Activated T-cell treated with anti-CD3 and anti-CD28 coated beads, Interleukin-2, amount 50 U/mL, for 72 hours (primary cell): Measurements from ENCODE around the gene FCHO1. TPM values are rescaled to one million over a fixed set of nuclear protein-coding genes. Genes with fewer than 3 reads are reported as not detected.

Source experiments
- ATAC-seq, 2 donors: fragments of 150-1000 bp; cut with Tn5 transposase; replicated peaks in 1 of 2; 2 replicates each; pipeline ENCODE4 v1.10.0; 2021; ENCODE audit warnings: moderate library complexity in 2 of 2, mild to moderate bottlenecking in 1 of 2
- DNase-seq, 2 donors: peaks; one replicate each; pipeline ENCODE4 v3.0.0; 2021 to 2022; ENCODE audit warnings: mixed read lengths in 1 of 2
- H3K27ac Mint-ChIP-seq: one replicate; pipeline ENCODE4 v1.8.0; 2022; ENCODE audit warnings: mild to moderate bottlenecking, moderate library complexity, mixed read lengths
- H3K27me3 Mint-ChIP-seq: one replicate; pipeline ENCODE4 v1.8.0; 2022; ENCODE audit warnings: low read depth, mixed read lengths
- H3K36me3 Mint-ChIP-seq, 2 donors: one replicate each; pipeline ENCODE4 v1.8.0; 2022; ENCODE audit warnings: mixed read lengths in 2 of 2, mild to moderate bottlenecking in 1 of 2; ENCODE audit not compliant: insufficient read depth in 2 of 2
- H3K4me1 Mint-ChIP-seq: one replicate; pipeline ENCODE4 v1.8.0; 2022; ENCODE audit warnings: low read depth, mixed read lengths
- H3K4me3 Mint-ChIP-seq, 2 donors: one replicate each; pipeline ENCODE4 v1.8.0; 2022; ENCODE audit warnings: mild to moderate bottlenecking in 2 of 2, mixed read lengths in 2 of 2, moderate library complexity in 2 of 2
- H3K9me3 Mint-ChIP-seq, 2 donors: one replicate each; pipeline ENCODE4 v1.8.0; 2022; ENCODE audit warnings: mixed read lengths in 2 of 2
- total RNA-seq, 2 donors: library from RNA; stranded (reverse); gene quantifications; one replicate each; pipeline ENCODE4 v1.2.3, GENCODE V29; 2022

FCHO1 gene
- total RNA-seq, 2 donors from 2014 or later = 70.8 to 93.9 TPM

GRCh38 chr19:17812099-17812498 lies 60.8 kb downstream of the FCHO1 start:
- Mint-ChIP-seq H3K36me3 (no peaks in the 10 kb centered on the region), H3K27ac (no peak overlapping the region), H3K9me3 (no peaks in the 10 kb centered on the region), H3K4me1 (peaks cover 12% of the 10 kb centered on the region), H3K4me3 (no peak overlapping the region), H3K27me3 (no peaks in the 10 kb centered on the region)
- no peak for DNase-seq
- ATAC-seq = no peak

GRCh38 chr19:17817668-17818363 lies 66.5 kb downstream of the FCHO1 start:
- no peaks in the 10 kb centered on the region for H3K9me3 Mint-ChIP-seq
- no peak for DNase-seq
- H3K27ac Mint-ChIP-seq = no peak overlapping the region
- ATAC-seq = peak in 1 of 2 donors; percentile 11
- no peak overlapping the region for H3K4me3 Mint-ChIP-seq
- H3K4me1 Mint-ChIP-seq = no peaks in the 10 kb centered on the region
- no peaks in the 10 kb centered on the region for H3K36me3 Mint-ChIP-seq
- H3K27me3 Mint-ChIP-seq = no peaks in the 10 kb centered on the region

- Mint-ChIP-seq H3K27me3 (no peaks in the 10 kb centered on the region), H3K9me3 (no peaks in the 10 kb centered on the region), H3K4me3 (no peak within 1 kb of the TSS), H3K36me3 (peaks cover 0 to 9% of the 10 kb centered on the region in 2 donors), H3K4me1 (no peaks in the 10 kb centered on the region), H3K27ac (peak within 1 kb of the TSS; percentile 68)
- DNase-seq = no peak
- ATAC-seq = peak; percentile 9 to 14
These were observed 69.9 kb downstream of the FCHO1 start, which contains the start of gene INSL3 for GRCh38 chr19:17821190-17821589. Gene INSL3, minus strand, starts transcription at chr19:17821519. Its CDS starts 13 bp downstream, at chr19:17821506.

GRCh38 chr19:17824339-17824738 lies 73.1 kb downstream of the FCHO1 start:
- H3K27ac Mint-ChIP-seq = peak overlapping the region; percentile 4
- no peak overlapping the region for H3K4me3 Mint-ChIP-seq
- H3K4me1 Mint-ChIP-seq = no peaks in the 10 kb centered on the region
- ATAC-seq (no peak), DNase-seq (no peak)
- no peaks in the 10 kb centered on the region for H3K27me3 Mint-ChIP-seq
- H3K36me3 Mint-ChIP-seq = peaks cover 7 to 23% of the 10 kb centered on the region in 2 donors
- no peaks in the 10 kb centered on the region for H3K9me3 Mint-ChIP-seq

GRCh38 chr19:17826508-17827056 lies 75.3 kb downstream of the FCHO1 start:
- H3K27ac Mint-ChIP-seq = no peak overlapping the region
- peaks cover 5% of the 10 kb centered on the region for H3K4me1 Mint-ChIP-seq
- no peaks in the 10 kb centered on the region for H3K27me3 Mint-ChIP-seq
- ATAC-seq (no peak), DNase-seq (no peak)
- no peaks in the 10 kb centered on the region for H3K9me3 Mint-ChIP-seq
- no peak overlapping the region for H3K4me3 Mint-ChIP-seq
- H3K36me3 Mint-ChIP-seq = peaks cover 12 to 34% of the 10 kb centered on the region in 2 donors

GRCh38 chr19:17829855-17830566 lies 78.7 kb downstream of the FCHO1 start:
- no peak overlapping the region for H3K4me3 Mint-ChIP-seq
- no peaks in the 10 kb centered on the region for H3K27me3 Mint-ChIP-seq
- peaks cover 6% of the 10 kb centered on the region for H3K4me1 Mint-ChIP-seq
- peaks cover 22 to 45% of the 10 kb centered on the region in 2 donors for H3K36me3 Mint-ChIP-seq
- DNase-seq (no peak), ATAC-seq (no peak)
- no peak overlapping the region for H3K27ac Mint-ChIP-seq
- no peaks in the 10 kb centered on the region for H3K9me3 Mint-ChIP-seq

- Mint-ChIP-seq H3K27me3 (no peaks in the 10 kb centered on the region), H3K4me1 (peaks cover 14% of the 10 kb centered on the region), H3K36me3 (peaks cover 28 to 45% of the 10 kb centered on the region in 2 donors), H3K9me3 (no peaks in the 10 kb centered on the region), H3K4me3 (no peak overlapping the region), H3K27ac (no peak overlapping the region)
- DNase-seq (peak; percentile 65 to 73), ATAC-seq (peak; percentile 84 to 86)
These were observed 79.5 kb downstream of the FCHO1 start for GRCh38 chr19:17830567-17831418.

- Mint-ChIP-seq H3K27me3 (no peaks in the 10 kb centered on the region), H3K9me3 (no peaks in the 10 kb centered on the region), H3K27ac (no peak overlapping the region), H3K4me3 (no peak overlapping the region), H3K4me1 (peaks cover 17% of the 10 kb centered on the region), H3K36me3 (peaks cover 32 to 50% of the 10 kb centered on the region in 2 donors)
- no peak for DNase-seq
- ATAC-seq = no peak
These were observed 80.2 kb downstream of the FCHO1 start for GRCh38 chr19:17831419-17831888.

- DNase-seq (no peak), ATAC-seq (no peak)
- no peaks in the 10 kb centered on the region for H3K9me3 Mint-ChIP-seq
- no peak overlapping the region for H3K4me3 Mint-ChIP-seq
- H3K27me3 Mint-ChIP-seq = no peaks in the 10 kb centered on the region
- peaks cover 20% of the 10 kb centered on the region for H3K4me1 Mint-ChIP-seq
- no peak overlapping the region for H3K27ac Mint-ChIP-seq
- H3K36me3 Mint-ChIP-seq = peaks cover 35 to 47% of the 10 kb centered on the region in 2 donors
These were observed 81.3 kb downstream of the FCHO1 start for GRCh38 chr19:17832443-17833208.

GRCh38 chr19:17834350-17835181 lies 83.3 kb downstream of the FCHO1 start:
- ATAC-seq = no peak
- no peak overlapping the region for H3K4me3 Mint-ChIP-seq
- H3K36me3 Mint-ChIP-seq = peaks cover 31 to 51% of the 10 kb centered on the region in 2 donors
- H3K9me3 Mint-ChIP-seq = no peaks in the 10 kb centered on the region
- H3K4me1 Mint-ChIP-seq = peaks cover 20% of the 10 kb centered on the region
- no peaks in the 10 kb centered on the region for H3K27me3 Mint-ChIP-seq
- H3K27ac Mint-ChIP-seq = no peak overlapping the region
- no peak for DNase-seq

GRCh38 chr19:17835182-17836006 lies 84.1 kb downstream of the FCHO1 start:
- Mint-ChIP-seq H3K27ac (peak overlapping the region; percentile 12), H3K9me3 (no peaks in the 10 kb centered on the region), H3K27me3 (no peaks in the 10 kb centered on the region), H3K36me3 (peaks cover 29 to 48% of the 10 kb centered on the region in 2 donors), H3K4me1 (peaks cover 18% of the 10 kb centered on the region), H3K4me3 (no peak overlapping the region)
- ATAC-seq = no peak
- no peak for DNase-seq
